ENCODE data around the gene CCS. TPM values are rescaled to one million over a fixed set of nuclear protein-coding genes. Genes with fewer than 3 reads are reported as not detected.

The CCS gene
- total and polyA plus RNA-seq, 8 donors: 19.3 to 131 (median 59.1) TPM

DNA sequence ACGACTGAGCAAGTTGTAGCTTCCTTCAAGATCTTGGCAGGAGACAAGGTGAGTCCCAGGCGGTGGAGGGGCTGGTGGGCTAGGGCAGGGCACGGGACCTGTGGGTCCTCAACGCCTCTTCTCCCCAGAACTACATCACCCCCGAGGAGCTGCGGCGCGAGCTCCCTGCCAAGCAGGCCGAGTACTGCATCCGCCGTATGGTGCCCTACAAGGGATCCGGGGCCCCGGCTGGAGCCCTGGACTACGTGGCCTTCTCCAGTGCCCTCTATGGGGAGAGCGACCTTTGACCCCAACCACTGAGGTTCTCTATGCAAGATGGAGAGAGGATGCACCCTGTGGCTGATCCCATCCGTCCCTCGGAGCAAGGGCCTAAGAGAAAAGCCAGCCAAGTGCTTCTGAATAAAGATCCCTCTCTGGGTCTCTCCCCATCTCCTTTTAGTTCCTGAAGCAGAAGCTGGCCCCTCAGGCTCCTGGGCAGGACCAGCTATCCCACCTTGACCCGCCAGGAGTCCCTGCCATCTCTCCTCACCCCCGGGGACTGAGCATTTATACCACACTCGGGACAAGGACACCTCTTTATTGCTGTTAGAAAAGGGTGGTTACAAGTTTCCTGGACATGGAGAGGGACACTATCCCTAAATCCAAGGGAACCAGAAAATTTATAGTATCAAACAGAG is 29.9 kb upstream of the CCS start:
- peak in 1 of 2 donors; percentile 1 for DNase-seq
- H3K9me3 ChIP-seq: no peaks in the 10 kb centered on the region
- H3K36me3 ChIP-seq: peaks cover 0 to 47% (median 22%) of the 10 kb centered on the region in 4 donors
- no peak overlapping the region for H3K4me3 ChIP-seq
- TF ChIP-seq POLR2A (IDR thresholded peaks at IDR 0.05) (no peak), EP300 (IDR thresholded peaks at IDR 0.05) (no peak)
- TF ChIP-seq, protein P1, sequence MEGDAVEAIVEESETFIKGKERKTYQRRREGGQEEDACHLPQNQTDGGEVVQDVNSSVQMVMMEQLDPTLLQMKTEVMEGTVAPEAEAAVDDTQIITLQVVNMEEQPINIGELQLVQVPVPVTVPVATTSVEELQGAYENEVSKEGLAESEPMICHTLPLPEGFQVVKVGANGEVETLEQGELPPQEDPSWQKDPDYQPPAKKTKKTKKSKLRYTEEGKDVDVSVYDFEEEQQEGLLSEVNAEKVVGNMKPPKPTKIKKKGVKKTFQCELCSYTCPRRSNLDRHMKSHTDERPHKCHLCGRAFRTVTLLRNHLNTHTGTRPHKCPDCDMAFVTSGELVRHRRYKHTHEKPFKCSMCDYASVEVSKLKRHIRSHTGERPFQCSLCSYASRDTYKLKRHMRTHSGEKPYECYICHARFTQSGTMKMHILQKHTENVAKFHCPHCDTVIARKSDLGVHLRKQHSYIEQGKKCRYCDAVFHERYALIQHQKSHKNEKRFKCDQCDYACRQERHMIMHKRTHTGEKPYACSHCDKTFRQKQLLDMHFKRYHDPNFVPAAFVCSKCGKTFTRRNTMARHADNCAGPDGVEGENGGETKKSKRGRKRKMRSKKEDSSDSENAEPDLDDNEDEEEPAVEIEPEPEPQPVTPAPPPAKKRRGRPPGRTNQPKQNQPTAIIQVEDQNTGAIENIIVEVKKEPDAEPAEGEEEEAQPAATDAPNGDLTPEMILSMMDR (IDR thresholded peaks at IDR 0.05): no peak
- intact Hi-C loops (cut with DNase I; ENCODE audit: low total_unique reads): no loop called here
- WGBS, 5 donors: 86 to 94% (median 91%) methylated on average over 11 to 20 of the region's 20 CpGs
- H3K4me1 ChIP-seq: peaks cover 15 to 22% (median 21%) of the 10 kb centered on the region in 4 donors
- no peak overlapping the region for H3K27ac ChIP-seq
- peaks cover 0 to 14% (median 9%) of the 10 kb centered on the region in 3 donors for H3K27me3 ChIP-seq

- H3K27me3 ChIP-seq: peaks cover 0 to 14% (median 6%) of the 10 kb centered on the region in 3 donors
- H3K4me3 ChIP-seq: no peak overlapping the region
- no peaks in the 10 kb centered on the region for H3K9me3 ChIP-seq
- H3K27ac ChIP-seq: no peak overlapping the region
- 90 to 95% (median 93%) methylated on average over 3 to 10 of the region's 10 CpGs for WGBS, 5 donors
- no peak for TF ChIP-seq EP300 (IDR thresholded peaks at IDR 0.05)
- TF ChIP-seq, protein P1 (IDR thresholded peaks at IDR 0.05): no peak
- TF ChIP-seq POLR2A (IDR thresholded peaks at IDR 0.05): no peak
- no peak for TF ChIP-seq POLR2AphosphoS5 (IDR thresholded peaks at IDR 0.05)
- peaks cover 21 to 27% (median 26%) of the 10 kb centered on the region in 4 donors for H3K4me1 ChIP-seq
- H3K36me3 ChIP-seq: peaks cover 0 to 47% (median 22%) of the 10 kb centered on the region in 4 donors
- no peak for DNase-seq
- intact Hi-C loops (cut with DNase I; ENCODE audit: low total_unique reads): no loop called here
Observed at GRCh38 chr11:66563832-66564231, 29.2 kb upstream of the CCS start.

- Histone ChIP-seq H3K9me3 (no peaks in the 10 kb centered on the region), H3K27ac (no peak overlapping the region), H3K4me1 (peaks cover 15 to 24% (median 22%) of the 10 kb centered on the region in 4 donors), H3K27me3 (peaks cover 0 to 7% (median 0%) of the 10 kb centered on the region in 3 donors), H3K36me3 (peaks cover 0 to 47% (median 22%) of the 10 kb centered on the region in 4 donors), H3K4me3 (no peak overlapping the region)
- no peak for TF ChIP-seq POLR2A (IDR thresholded peaks at IDR 0.05)
- TF ChIP-seq, protein P1 (IDR thresholded peaks at IDR 0.05): no peak
- TF ChIP-seq EP300 (IDR thresholded peaks at IDR 0.05): no peak
- no peak for TF ChIP-seq POLR2AphosphoS5 (IDR thresholded peaks at IDR 0.05)
- intact Hi-C loops (cut with DNase I; ENCODE audit: low total_unique reads): no loop called here
- WGBS, 5 donors: 89 to 96% (median 93%) methylated on average over 13 to 14 of the region's 14 CpGs
- DNase-seq: no peak
Observed at GRCh38 chr11:66564538-66564937, 28.4 kb upstream of the CCS start.

GRCh38 chr11:66564984-66565383 is 28.0 kb upstream of the CCS start:
- DNase-seq: no peak
- Histone ChIP-seq H3K36me3 (peaks cover 0 to 47% (median 22%) of the 10 kb centered on the region in 4 donors), H3K27me3 (peaks cover 0 to 6% (median 0%) of the 10 kb centered on the region in 3 donors), H3K9me3 (no peaks in the 10 kb centered on the region), H3K4me1 (peaks cover 15 to 22% (median 20%) of the 10 kb centered on the region in 4 donors), H3K27ac (no peak overlapping the region), H3K4me3 (no peak overlapping the region)
- WGBS, 5 donors: 85 to 91% (median 91%) methylated on average over 5 of the region's 5 CpGs
- TF ChIP-seq POLR2AphosphoS5 (IDR thresholded peaks at IDR 0.05) (no peak), POLR2A (IDR thresholded peaks at IDR 0.05) (no peak), EP300 (IDR thresholded peaks at IDR 0.05) (no peak)
- TF ChIP-seq, protein P1 (IDR thresholded peaks at IDR 0.05): no peak
- intact Hi-C loops (cut with DNase I; ENCODE audit: low total_unique reads): no loop called here
